ENCODE data around the gene ZNF350.
A peak's percentile ranks its signal among the peaks of the same experiment; 100 is the strongest.
"Not testable (repeated sequence)": the region's sequence is repeated elsewhere in the genome, so short reads cannot be mapped to it uniquely, and the experiment has no call there.

Gene ZNF350

GRCh38 chr19:51986309-51987291 lies at the start of gene ZNF350:
Gene ZNF350, minus strand, starts transcription at chr19:51986840. Its CDS starts 12,480 bp downstream, at chr19:51974360.
- peak; percentile 91 for DNase-seq

- DNase-seq: no peak
These were observed 47.5 kb upstream of the ZNF350 start for GRCh38 chr19:52034051-52034728.

- DNase-seq: no peak
These were observed 42.1 kb upstream of the ZNF350 start for GRCh38 chr19:52028780-52029123.

- peak; percentile 76 for DNase-seq
These were observed 41.6 kb upstream of the ZNF350 start, which contains the start of gene ZNF614 for GRCh38 chr19:52028027-52028779. Gene ZNF614, minus strand, starts transcription at chr19:52028379. Its CDS starts 2,634 bp downstream, at chr19:52025745.

- DNase-seq: not testable (repeated sequence)
These were observed 39.8 kb upstream of the ZNF350 start for GRCh38 chr19:52026255-52026990.

- not testable (repeated sequence) for DNase-seq
These were observed 37.8 kb upstream of the ZNF350 start for GRCh38 chr19:52024478-52024877.

- DNase-seq: no peak
These were observed 35.6 kb upstream of the ZNF350 start for GRCh38 chr19:52022193-52022592.

- DNase-seq: no peak
These were observed 33.9 kb upstream of the ZNF350 start for GRCh38 chr19:52020506-52020905.

- no peak for DNase-seq
These were observed 24.0 kb upstream of the ZNF350 start for GRCh38 chr19:52010674-52011073.

GRCh38 chr19:52007806-52008557 lies 21.3 kb upstream of the ZNF350 start, which contains the start of gene ZNF615:
Gene ZNF615, minus strand, starts transcription at chr19:52008211. Its CDS starts 4,500 bp downstream, at chr19:52003711.
- peak; percentile 63 for DNase-seq

GRCh38 chr19:52007451-52007805 lies 20.8 kb upstream of the ZNF350 start:
- no peak for DNase-seq

GRCh38 chr19:51994048-51994644 lies 7.5 kb upstream of the ZNF350 start:
- DNase-seq: no peak

GRCh38 chr19:51993422-51993821 lies 6.8 kb upstream of the ZNF350 start:
- no peak for DNase-seq

GRCh38 chr19:51983361-51983760 lies 3.3 kb downstream of the ZNF350 start:
- no peak for DNase-seq

- DNase-seq: not testable (repeated sequence)
These were observed 5.7 kb downstream of the ZNF350 start for GRCh38 chr19:51980926-51981325.

GRCh38 chr19:51980116-51980736 lies 6.4 kb downstream of the ZNF350 start:
- DNase-seq: no peak

GRCh38 chr19:51978882-51979281 lies 7.8 kb downstream of the ZNF350 start:
- DNase-seq: no peak

- DNase-seq: no peak
These were observed 9.3 kb downstream of the ZNF350 start for GRCh38 chr19:51977346-51977745.

- DNase-seq: no peak
These were observed 9.8 kb downstream of the ZNF350 start for GRCh38 chr19:51976852-51977251.

- DNase-seq: not testable (repeated sequence)
These were observed 10.9 kb downstream of the ZNF350 start for GRCh38 chr19:51975787-51976186.

- DNase-seq: no peak
These were observed 15.0 kb downstream of the ZNF350 start for GRCh38 chr19:51971624-51972023.

Measured in DMS153 (cell line).